ENCODE data around the gene EIF3K.

GRCh38 chr19:38650911-38651584 lies 32.1 kb downstream of the EIF3K start:
- TF ChIP-seq CTCF (IDR thresholded peaks at IDR 0.05; ENCODE audit: borderline replicate concordance, extremely low read depth, low read length, poor library complexity, severe bottlenecking) (no peak), EZH2 (IDR thresholded peaks at IDR 0.05; ENCODE audit: borderline replicate concordance, low read depth, low read length, severe bottlenecking) (no peak)
